ENCODE data around the gene SH3GLB2.
"Not testable (repeated sequence)": the region's sequence is repeated elsewhere in the genome, so short reads cannot be mapped to it uniquely, and the experiment has no call there.

SH3GLB2 gene

GRCh38 chr9:128987805-128988204, 40.3 kb downstream of the SH3GLB2 start:
- DNase-seq, result no peak

GRCh38 chr9:128986671-128987070, 41.5 kb downstream of the SH3GLB2 start:
- no peak for DNase-seq

GRCh38 chr9:128983536-128983935, 44.6 kb downstream of the SH3GLB2 start:
- no peak for DNase-seq

GRCh38 chr9:128979111-128979510, 49.0 kb downstream of the SH3GLB2 start:
- DNase-seq, result no peak

GRCh38 chr9:128972956-128973355, 55.2 kb downstream of the SH3GLB2 start:
- no peak for DNase-seq

- DNase-seq, result no peak
Measured at GRCh38 chr9:128969491-128969890, 58.6 kb downstream of the SH3GLB2 start.

GRCh38 chr9:128961403-128961802, 66.7 kb downstream of the SH3GLB2 start:
- DNase-seq, result not testable (repeated sequence)
